Stimulated activated CD8-positive, alpha-beta memory T cell treated with anti-CD3 and anti-CD28 coated beads, Interleukin-2, amount 100 ng/mL, for 1 hour (primary cell): Measurements from ENCODE around the gene ZFYVE28.
A peak's percentile ranks its signal among the peaks of the same experiment; 100 is the strongest.
"Not testable (repeated sequence)": the region's sequence is repeated elsewhere in the genome, so short reads cannot be mapped to it uniquely, and the experiment has no call there.

ENCODE experiments used
- DNase-seq, 2 donors: peaks; one replicate each; pipeline ENCODE4 v3.0.0-alpha.2; 2020; ENCODE audit warnings: low read depth in 2 of 2

The ZFYVE28 gene

GRCh38 chr4:2248821-2249261 is 169.6 kb downstream of the ZFYVE28 start:
- no peak for DNase-seq

- no peak for DNase-seq
Measured at GRCh38 chr4:2248044-2248780, 170.2 kb downstream of the ZFYVE28 start.

GRCh38 chr4:2247128-2248043 is 171.1 kb downstream of the ZFYVE28 start:
- DNase-seq, result no peak

- DNase-seq, result no peak
Measured at GRCh38 chr4:2246384-2247127, 171.9 kb downstream of the ZFYVE28 start.

GRCh38 chr4:2245787-2246275 is 172.6 kb downstream of the ZFYVE28 start:
- no peak for DNase-seq

GRCh38 chr4:2245057-2245786 is 173.2 kb downstream of the ZFYVE28 start:
- DNase-seq, result no peak

GRCh38 chr4:2243681-2244380 is 174.6 kb downstream of the ZFYVE28 start:
- DNase-seq, result no peak

- DNase-seq, result peak; percentile 98 to 99
Measured at GRCh38 chr4:2241410-2242353, 176.8 kb downstream of the ZFYVE28 start, which contains the start of the genes HAUS3 and POLN. Gene HAUS3, minus strand, starts transcription at chr4:2242121. Its CDS starts 1,175 bp downstream, at chr4:2240946. Gene POLN, minus strand, starts transcription at chr4:2242121. Its CDS starts 12,890 bp downstream, at chr4:2229231.

- no peak for DNase-seq
Measured at GRCh38 chr4:2241003-2241402, 177.4 kb downstream of the ZFYVE28 start.

GRCh38 chr4:2236944-2237666 is 181.3 kb downstream of the ZFYVE28 start:
- no peak for DNase-seq

GRCh38 chr4:2231082-2231481 is 187.4 kb downstream of the ZFYVE28 start:
- DNase-seq, result no peak

- no peak for DNase-seq
Measured at GRCh38 chr4:2226261-2226660, 192.2 kb downstream of the ZFYVE28 start.

GRCh38 chr4:2222838-2223237 is 195.6 kb downstream of the ZFYVE28 start:
- no peak for DNase-seq

- not testable (repeated sequence) for DNase-seq
Measured at GRCh38 chr4:2221378-2221777, 197.1 kb downstream of the ZFYVE28 start.

GRCh38 chr4:2220016-2220630 is 198.3 kb downstream of the ZFYVE28 start:
- DNase-seq, result peak; percentile 59 to 66
